RCC 7860 (cell line): ENCODE data around the gene MAP2K3.
"Not testable (repeated sequence)": the region's sequence is repeated elsewhere in the genome, so short reads cannot be mapped to it uniquely, and the experiment has no call there.

ENCODE experiments used
- DNase-seq: peaks from one replicate; pipeline ENCODE4 v3.0.0-alpha.2; 2015; ENCODE audit warnings: low spot score
- FAIRE-seq: peaks from 2 replicates; lab custom pipeline; 2012; peaks lifted over from hg19 to GRCh38; lab: Jason Lieb, UNC

The MAP2K3 gene

DNA sequence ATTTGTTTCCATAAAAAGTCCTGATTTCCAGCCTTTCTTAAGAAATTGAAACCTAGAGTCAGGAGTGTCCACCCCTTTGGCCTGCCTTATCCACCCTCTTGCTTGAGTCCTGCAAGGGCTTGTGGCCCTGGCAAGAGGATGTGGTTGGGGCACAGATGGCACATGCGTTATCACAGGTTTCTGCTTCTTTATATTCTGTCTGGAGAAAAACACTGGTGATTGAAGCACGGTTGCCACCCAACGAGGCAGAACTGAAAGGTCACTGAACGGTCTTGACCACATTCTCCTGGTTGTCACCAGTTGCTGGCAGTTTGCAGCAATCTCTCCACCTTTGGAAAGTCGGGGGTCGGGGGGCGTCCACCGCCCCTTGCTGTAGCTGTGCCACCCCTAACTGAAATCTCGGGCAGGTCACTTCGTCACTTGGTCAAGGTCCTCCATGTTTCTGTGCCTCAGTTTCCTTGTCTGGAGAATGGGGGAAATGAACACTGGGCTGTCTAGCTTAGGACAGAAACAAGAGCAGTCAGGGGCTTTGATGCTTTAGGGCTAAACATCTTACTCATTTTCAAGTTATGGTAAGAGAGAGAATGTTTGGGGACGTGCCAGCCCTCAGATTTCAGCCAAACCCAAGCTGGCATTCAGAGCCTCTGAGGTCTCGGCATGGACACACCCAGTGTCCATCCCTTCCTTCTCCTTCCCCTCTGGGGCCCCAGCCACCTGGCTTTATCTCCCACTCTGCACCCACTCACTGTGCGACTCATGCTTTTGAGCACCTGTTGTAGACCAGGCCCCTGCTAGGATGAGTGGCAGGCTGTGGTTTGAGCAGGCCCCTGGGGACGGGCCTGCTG, 63.8 kb downstream of the MAP2K3 start:
- not testable (repeated sequence) for DNase-seq, FAIRE-seq

DNA sequence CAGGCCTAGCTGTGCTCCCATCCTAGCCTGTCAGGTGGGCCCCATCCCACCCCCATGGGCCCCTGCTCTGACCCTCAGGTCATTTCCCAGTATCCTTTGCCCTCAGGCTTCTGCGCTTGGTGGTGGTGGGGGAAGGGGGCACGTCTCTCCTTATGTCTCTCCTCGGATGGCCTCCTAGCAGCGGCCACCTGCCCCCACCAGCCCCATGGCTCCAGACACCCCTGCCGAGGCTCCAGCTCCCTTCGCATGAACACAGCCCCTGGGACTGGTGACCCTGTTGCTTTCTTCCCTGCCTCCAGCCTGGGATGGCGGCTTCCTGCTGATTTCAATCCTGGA, 64.4 kb downstream of the MAP2K3 start:
- not testable (repeated sequence) for DNase-seq, FAIRE-seq

DNA sequence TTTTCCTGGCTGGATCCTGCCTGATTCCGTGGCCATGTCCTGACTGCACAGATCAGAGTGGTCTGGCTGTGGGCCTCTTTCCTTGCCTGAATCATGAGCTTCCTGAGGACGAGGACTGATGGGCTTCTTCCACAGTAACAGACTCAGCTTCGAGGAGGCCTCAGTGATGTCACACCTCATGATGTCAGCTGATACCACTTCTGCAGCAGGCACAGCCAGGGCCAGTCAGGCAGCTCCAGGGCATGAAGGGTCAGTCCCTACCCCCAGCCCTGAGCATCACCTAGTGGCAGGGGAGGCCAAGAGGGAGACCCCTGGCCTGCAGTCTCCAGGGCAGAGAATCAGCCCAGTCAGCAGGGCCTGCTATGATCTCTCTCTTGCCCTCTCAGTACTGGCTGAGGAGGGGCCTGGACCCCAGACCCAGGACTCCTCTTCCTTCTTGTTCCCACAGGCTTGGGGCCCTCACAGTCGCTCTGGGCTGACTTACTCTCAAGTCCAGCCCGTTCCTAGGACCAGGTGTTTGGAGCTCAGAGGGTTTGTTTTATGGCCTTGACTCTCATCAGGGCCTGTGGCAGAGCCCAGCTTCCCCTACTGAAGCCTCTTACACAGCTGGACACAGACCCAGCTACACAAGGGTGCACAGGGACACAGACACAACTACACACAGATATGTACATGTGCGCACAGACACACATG, 65.0 kb downstream of the MAP2K3 start:
- FAIRE-seq, DNase-seq: not testable (repeated sequence)

DNA sequence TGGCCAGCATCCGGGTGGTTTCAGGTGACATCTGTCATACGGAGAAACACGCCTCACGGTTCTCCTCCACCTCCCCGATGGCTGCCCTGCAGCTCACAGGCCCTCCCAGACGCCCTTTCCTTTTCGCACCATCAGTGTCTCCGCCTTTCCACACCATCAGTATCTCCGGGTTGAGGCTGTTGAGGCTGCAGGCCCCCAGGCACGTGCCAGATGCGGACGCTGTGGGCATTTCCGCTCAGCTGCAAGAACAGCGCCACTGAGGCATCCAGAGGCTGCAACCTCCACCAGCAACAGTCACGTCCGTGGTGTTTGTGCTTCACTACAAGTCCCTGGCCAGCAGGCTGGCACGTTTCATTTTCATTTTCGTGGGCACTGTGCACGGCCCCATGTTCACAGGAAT, 66.0 kb downstream of the MAP2K3 start:
- DNase-seq, FAIRE-seq: not testable (repeated sequence)

DNA sequence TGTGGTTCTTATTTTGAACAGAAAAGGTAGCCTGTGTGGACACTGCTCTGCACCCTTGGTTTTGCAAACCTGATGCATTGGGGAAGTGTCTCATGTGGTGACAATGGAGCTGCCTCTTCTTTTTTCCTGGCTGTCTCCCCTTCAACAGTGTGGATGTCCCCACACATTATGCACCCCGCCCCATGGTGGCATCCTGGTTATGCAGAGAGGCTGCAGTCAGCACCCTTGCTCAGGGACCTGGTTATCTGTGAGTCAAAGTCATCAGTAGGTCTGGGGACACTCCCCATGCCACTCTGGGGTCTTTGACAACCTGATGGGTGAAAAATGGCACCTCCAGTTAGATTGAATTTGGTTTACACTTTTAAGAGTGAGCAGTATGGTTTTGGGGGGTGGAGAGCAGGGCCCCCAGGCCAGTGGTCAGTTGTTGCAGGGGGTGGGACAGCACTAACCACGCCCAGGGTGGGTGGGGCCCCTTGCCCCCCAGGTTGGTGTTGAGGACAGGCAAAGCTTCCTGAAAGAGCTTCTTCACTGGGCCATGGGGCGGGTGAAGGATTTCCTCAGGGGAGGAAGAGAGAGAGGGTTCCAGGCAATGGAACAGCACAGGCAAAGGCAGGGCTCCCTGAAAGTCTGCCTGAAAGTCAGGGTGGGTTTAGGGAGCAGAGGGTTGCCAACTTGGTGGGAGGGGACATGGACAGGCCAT, 67.0 kb downstream of the MAP2K3 start:
- FAIRE-seq, result no peak
- no peak for DNase-seq

DNA sequence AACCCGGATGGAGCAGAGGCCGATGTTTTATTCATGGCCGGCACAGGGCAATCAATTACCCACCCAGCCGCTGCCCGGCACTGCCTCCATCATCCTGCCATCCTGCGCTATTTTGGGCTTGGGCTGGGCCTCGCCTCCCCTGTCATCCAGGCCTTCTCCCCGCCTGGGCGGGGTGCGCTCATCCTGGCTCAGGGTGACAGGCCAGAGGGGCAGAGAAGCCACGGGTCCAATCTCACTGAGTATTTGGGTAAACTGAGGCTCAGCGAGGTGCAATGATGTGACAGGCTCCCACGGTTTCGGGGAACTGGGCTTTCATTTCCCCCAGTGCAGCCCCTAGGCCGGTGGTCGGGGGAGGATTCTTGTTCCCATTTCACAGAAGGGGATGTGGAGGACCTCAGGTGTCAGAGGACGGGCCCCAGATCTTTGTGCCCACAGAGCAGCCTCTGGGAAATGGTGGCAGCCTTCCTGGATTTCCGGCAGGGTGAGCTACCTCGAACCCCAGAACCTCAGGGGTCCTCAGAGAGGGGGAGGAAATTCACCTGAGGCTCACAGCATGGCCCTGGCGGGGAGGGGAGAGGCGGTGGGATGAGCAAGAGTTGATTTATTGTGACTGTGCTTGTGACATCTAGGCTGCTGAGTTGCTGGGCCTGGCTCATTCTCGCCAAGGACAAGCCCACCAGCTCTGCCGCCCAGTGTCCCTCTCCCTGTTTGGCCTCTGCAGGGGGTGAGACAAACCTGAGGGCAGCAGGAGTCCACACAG, 67.9 kb downstream of the MAP2K3 start:
- DNase-seq, result no peak
- no peak for FAIRE-seq

DNA sequence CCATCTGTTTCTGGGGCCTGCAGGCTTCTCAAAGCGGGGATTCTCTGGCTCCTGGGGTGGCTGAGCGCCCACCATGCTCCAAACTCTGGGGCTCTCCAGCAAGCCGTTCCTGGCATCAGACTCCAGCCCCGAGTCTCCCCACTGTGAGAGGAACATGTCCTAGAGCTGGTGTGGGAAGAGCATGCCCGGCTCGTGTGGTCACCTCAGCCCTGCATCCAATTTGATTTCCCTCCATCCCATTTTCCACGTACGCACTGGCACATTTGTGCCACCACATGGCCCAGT, 68.4 kb downstream of the MAP2K3 start:
- no peak for DNase-seq
- no peak for FAIRE-seq

DNA sequence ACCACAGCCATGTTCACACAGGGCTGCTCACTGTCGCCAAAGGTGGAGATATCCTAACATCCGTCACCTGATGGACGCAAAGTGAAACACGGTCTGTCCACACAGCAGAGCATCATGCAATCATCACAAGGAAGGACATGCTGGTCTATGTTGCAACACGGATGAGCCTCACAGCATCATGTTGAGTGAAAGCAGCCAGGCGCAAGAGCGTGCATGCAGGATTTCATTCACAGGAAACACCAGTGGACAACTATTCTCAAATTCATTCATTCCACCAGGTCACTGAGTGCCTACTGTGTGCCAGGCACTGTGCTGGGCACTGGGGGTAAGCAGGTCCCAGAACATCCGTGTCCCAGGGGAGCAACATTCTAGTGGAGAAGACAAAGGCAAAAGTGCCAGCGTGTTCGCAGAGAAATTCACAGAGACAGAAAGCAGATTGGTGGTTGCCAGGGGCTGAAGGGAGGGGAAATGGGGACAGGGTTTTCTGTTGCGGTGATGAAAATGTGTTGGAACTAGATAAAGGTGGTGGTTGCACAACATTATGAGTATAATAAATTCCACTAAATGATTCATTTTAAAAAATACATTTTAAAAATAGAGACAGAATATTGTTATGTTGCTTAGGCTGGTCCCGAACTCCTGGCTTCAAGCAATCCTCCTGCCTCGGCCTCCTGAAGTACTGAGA, 69.0 kb downstream of the MAP2K3 start:
- FAIRE-seq (no peak), DNase-seq (no peak)

DNA sequence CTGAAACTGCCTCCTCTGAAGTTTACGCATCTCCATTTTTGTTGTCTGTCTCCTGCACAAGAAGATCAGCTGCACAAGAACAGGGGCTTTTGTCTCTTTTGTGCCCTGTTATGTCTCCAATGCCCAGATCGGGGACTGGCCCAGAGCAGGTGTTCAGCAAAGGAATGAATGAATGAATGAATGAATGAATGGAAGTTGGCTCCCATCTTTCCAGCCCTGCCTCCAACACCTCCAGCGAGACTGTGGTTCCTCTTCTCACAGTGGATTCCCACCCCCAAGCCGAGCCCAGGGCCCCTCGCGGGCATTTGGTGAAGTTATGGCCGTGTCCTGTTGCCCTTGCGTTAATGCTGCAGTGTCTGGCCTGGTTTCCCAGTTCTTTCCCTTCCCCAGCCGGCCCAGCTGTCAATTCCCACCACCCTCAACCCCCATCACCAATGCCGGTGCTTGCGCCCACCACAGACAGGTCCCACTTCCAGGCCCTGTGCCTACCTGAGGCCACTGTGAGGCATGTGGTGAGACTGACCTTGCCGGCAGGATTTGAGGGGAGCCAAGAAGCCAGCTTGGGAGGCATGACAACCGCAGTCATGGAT, 70.4 kb downstream of the MAP2K3 start:
- DNase-seq (no peak), FAIRE-seq (no peak)

DNA sequence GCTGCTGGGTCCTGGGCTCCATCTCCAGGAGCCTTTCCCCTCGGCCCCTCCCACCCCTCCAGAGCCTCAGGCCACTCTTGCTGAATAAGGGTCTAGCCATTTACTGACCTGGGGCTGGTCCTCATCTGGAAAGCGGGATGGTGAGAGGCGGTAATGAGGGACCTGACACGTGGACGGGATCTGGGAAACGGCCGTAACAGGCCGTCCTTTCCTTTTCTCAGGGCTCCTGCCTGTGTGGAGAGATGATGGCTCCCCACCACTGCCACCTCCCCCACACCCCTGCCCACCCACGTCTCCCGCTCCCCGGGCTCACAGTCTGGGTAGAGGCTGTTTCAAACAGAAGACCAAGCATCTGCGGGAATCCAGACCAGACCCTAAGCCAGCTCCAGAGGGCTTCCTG, 71.1 kb downstream of the MAP2K3 start:
- DNase-seq (no peak), FAIRE-seq (no peak)

DNA sequence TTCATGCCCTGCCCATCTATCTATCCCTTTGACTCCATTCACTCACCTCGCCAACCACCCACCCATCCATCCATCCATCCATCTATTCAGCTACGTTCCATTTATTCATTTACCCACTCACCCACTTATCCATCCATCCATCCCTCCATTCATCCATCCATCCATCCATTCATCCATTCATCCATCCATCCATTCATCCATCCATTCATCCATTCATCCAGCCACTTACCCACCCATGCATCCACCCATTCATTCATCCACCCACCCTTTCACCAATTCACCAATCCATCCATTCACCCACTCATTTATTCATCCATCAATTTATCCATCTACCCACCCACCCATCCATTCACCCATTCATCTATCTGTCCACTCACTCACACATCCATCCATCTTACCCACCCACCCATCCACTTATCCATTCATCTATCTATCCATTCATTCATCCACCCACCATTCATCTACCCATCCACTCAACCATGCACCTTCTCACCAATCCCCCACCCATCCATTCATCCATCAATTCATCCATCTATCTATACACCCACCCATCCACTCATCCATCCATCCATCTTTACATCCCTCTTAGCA, 72.1 kb downstream of the MAP2K3 start:
- FAIRE-seq (no peak), DNase-seq (no peak)

DNA sequence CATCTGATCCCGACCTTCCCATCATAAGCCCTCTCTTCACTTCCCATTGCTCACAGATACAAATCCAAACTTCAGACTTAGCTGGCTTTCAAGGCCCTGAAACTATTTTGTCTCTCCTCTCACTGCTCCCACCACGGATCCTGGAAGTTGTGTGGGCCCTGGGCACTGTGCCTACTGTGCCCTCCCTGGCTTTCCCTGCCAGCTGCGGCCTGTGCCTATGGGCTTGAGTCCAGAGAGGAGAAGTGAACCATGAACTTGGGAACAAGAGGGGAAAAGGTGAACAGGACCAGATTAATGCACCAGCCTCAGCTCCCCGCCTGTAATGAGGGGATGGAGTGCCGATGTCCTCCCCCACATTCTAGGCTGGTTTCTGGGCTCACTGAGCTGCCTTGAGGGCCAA, 72.8 kb downstream of the MAP2K3 start:
- DNase-seq (no peak), FAIRE-seq (no peak)

DNA sequence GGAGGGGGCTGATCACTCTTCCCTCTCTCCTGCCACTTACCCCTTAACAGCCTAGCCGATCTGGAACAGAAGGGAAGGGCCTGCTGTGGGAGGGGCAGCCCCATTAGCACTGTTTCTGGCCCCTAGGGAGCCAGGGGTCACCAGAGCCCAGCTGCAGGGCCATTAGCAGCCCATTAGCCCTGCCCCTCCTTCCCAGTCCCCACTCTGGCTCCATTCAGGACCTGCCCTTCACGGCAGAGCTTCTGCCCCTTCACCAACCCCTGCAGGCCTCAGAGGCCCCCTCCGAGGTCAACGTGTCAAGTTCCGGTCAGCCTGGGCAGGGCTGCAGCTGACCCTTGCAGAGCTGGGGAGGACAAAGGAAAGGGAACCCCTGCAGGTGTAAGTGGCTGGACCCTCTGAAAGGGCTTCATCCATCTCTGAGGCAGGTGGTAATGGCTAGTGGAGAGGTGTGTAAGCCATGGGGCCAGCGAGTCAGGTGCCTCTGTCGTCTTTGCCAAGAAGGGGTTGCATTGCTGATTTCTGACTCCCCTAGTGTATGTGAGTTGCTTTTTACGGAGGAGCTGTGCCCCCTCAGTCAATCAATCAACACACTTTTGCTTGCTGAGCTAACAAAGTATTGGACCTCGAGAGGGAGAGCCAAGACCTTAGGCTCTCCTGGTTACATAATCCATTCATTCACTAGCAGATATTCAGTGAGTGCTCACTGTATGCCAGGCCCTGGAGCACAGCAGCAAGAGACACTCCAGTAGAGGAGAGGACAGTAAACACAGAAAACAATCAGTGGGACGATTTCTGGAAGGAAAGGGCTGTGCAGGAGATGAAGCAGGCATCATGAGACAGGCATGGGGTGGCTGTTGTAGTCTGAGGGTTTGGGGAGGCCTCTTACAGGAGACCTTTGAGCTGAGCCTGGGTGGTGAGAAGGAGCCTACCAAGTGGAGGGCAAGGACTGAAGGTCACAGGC, 73.5 kb downstream of the MAP2K3 start:
- DNase-seq (no peak), FAIRE-seq (no peak)

DNA sequence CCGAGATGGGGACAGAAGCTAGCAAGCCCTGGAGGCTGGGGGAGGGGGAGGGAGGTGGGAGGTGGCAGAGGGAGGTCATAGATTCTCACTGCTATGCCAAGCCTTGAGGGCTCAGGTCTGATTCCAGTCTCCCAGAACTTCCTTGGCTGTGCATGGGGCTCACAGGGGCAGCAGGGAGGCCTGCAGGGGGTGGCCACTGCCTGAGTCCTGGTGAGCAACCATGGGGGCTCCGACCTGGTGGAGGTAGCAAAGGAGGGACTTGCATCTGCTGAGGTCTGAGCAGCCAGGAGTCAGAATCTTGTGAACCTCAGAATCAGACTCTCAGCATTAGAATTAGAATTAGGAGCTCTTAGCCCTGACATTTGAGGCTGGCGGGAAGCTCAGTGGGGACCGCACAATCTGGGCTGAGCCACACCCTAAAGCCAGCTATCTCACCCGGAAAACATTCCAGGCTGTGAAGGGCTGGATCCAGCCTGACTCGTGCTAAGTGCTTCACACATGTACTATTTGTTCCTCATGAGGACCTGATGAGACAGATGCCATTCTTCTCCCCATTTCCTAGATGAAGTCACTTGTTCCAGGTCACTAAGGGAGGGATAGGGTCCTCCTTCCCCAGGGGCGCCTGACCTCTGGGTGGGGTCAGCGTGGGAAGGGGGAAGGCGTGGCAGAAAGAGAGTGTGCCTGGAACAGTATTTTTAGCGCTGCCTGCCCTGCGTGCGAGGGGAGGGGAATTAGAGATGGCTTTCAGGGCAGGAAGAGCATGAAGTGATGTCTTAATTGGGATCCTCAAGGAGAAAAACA, 74.4 kb downstream of the MAP2K3 start:
- no peak for DNase-seq
- FAIRE-seq, result no peak

DNA sequence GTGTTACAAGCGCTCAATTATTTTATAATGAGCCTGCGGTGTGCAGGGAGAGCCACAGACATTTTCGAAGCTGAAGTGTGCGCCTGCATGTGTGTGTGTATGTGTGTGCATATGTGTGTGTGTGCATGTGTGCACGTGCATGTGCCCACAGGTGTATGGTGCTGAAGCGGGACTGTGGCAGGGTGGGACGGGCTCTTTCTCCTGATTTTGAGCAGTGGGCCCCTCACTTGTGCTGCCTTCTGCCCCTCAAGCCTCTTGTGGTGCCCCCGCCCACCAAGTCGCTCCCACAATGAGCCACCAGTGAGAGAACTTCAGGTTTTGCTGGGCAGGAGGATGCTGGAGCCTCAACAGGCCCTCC, 75.0 kb downstream of the MAP2K3 start:
- no peak for FAIRE-seq

DNA sequence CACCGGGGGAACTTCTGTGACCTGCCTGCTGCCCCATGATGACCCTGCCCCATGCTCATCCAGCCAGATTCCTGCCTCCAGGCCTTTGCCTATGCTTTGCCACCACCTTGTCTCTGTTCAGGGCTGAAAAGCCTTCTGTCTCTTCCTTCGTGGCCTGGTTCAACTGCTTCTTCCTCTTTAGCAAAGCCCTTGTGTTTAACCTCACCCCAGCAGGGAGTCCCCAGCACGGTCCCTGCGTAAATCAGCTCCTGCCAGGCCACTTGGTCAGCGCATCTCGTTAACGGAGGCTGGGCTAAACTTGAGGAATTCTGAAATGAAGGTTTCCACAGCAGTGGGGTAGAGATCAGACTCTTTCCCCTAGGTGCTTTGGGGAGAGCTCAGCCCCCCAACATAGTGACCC, 75.5 kb downstream of the MAP2K3 start:
- DNase-seq (no peak), FAIRE-seq (no peak)

More for the DNA sequence above, 75.0 kb downstream of the MAP2K3 start:
- DNase-seq, result no peak

DNA sequence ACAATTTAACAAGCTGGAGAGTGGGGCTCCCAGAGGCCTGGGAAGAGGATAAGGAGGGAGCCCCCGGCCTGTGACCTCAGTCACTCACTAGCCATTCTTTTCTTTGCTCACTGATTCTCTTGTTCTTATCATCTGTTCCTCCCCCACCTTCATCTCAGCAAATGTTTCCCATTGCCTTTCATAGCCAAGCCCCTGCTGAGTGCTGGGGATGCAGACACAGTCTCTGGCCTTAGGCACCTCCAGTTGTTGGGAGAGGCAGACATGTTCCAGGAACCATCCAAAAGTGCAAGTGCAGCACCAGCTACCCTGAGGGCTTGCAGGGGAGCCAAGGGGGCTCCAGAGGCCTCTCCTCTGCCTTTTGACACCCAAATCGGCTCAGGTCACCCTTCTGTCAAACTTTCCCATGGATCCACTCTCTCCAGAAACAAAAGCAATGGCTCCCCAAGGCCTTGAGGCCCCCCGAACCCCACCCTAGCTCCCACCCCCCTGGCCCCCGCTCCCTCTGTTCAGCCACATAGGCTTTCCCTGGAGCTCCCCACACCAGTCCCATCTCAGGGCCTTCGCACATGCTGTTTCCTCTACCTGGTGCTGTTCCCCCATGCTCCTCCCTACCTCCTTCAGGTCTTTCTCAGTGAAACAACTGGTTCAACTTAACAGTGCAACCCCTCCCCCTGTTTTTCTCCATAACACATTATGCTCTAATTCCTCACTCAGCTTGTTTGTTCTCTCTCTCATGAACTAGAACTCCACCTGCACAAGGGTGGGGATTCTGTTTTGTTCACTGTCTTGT, 76.7 kb downstream of the MAP2K3 start:
- DNase-seq (no peak), FAIRE-seq (no peak)
